GM21360 (cell line): ENCODE results near the gene TRIM2.

ENCODE experiments used
- ATAC-seq: cut with Tn5 transposase; IDR thresholded peaks from one replicate; pipeline ENCODE4 v1.9.1; 2021; ENCODE audit warnings: mild to moderate bottlenecking, moderate library complexity; ENCODE audit not compliant: unreplicated experiment

The TRIM2 gene

DNA sequence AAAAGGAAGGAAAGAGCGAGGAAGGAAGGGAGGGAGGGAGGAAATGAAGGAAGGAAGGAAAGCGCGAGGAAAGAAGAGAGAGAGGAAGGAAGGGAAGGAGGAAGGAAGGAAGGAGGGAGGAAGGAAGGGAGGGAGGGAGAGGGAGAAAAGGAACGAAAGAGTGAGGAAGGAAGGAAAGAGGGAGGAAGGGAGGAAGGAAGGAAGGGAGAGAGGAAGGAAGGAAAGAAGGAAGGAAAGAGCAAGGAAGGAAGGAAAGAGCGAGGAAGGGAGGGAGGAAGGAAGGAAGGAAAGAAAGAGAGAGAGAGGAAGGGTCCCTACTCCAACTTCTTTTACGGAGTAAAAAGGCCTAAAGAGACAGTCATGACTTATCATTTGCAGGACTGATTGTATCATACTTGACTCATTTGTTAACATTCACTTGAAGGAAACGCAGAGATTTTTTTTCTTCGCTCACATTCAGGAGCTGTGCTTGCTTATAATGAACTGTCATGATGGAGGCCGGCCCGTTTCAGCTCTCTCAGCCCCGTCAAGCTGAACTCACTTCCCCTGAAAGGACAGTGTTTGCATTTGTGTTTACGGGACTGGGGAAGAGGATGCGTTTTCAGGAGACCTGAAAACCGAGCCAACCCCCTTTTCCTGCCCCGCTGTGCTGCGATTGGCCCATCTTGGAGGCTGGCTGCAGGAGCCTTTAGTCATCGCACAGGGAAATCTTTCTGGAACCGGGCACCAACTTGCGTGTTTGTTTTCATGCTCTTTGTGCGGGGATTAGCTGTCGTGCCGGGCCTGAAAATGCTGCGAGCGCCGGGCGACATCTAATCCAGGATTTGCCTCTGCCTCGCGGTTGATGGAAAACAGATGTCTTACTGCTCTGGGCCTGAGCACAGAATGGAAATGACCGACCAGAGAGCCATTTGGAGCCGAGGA is 17.8 kb downstream of the TRIM2 start:
- ATAC-seq = peak; percentile 32

- ATAC-seq = peak; percentile 54
Observed at GRCh38 chr4:153222707-153223426, 18.6 kb downstream of the TRIM2 start.

GRCh38 chr4:153223427-153223801 is 19.2 kb downstream of the TRIM2 start:
- no peak for ATAC-seq

- ATAC-seq = no peak
Observed at GRCh38 chr4:153223930-153224329, 19.7 kb downstream of the TRIM2 start.

GRCh38 chr4:153224474-153224873 is 20.2 kb downstream of the TRIM2 start:
- ATAC-seq = no peak

DNA sequence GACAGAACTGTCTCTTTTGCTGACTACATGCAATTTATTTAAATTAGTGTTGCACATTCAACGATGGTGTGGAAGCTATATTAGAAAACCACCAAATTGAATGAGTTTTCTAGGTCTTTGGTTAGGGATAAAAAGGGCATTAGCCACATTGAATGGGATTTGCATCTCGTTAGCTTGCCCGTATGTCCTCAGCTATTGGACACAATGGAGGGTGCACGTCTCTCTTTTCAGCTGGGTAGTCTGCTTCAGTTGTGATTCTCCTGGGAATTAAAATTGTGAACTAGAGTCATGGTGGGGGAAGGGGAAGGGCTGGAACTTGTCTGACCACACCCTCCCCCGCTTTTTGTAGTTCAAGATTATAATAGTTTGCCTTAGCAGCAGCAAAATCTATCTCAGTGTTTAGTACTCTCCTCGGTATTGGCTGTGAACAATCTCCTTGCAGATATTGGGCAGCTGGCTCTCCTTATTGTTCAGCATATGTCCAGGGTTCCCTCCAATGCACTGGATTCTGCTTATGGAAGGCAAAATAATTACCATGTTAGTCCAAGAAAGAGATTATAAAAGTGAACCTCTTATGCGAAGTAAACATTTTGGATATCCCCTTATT is 23.3 kb downstream of the TRIM2 start:
- no peak for ATAC-seq

DNA sequence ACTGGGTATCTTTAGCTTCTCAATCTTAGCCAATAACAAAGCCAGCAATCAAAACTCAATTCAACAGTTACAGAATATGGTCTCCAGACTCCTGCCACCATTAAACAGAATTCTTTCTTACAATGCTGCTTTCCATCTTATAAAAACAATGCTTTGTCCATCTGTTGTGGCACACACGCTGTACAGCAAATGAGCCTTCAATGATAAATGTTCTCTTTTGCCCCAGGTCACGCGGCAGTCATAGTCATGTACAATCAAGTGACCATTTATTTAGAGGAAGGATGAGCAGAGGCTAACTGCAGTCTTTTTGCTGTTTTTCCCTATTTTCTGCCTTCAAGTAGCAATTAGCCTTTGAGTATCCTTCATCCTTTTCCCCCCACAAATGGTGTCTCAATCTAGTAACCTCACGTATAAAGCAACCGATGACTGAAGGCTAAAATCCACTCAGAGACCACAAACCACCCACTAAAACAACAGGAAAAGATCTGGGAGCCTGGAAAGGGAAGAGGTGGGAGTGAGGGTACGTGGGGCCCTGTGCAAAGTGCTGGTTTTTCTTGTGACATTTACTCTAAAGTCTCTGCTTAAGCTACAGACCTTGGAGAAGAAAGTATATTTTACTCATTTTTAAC is 24.4 kb downstream of the TRIM2 start:
- ATAC-seq = no peak

- no peak for ATAC-seq
Observed at GRCh38 chr4:153229545-153229944, 25.3 kb downstream of the TRIM2 start.

DNA sequence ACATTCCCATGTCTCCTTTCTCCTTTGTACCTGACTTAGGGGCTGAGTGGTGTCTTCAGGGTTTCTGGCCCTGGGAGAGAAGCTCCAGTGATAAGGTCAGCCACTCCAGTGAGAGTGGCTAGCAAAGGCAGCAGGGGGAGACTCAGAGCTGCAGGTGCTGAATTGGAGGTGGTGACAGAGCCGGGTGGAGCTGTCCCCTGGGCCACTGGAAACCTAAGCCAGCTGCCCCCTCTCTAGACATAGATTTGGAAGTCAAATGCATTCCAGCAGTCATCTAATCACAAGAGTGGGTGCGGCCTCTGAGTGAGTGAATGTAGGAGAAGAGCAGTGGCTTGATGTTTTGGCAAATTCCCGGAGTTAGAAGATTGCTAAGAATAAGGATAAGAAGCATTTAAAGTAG is 28.5 kb downstream of the TRIM2 start:
- ATAC-seq = no peak

DNA sequence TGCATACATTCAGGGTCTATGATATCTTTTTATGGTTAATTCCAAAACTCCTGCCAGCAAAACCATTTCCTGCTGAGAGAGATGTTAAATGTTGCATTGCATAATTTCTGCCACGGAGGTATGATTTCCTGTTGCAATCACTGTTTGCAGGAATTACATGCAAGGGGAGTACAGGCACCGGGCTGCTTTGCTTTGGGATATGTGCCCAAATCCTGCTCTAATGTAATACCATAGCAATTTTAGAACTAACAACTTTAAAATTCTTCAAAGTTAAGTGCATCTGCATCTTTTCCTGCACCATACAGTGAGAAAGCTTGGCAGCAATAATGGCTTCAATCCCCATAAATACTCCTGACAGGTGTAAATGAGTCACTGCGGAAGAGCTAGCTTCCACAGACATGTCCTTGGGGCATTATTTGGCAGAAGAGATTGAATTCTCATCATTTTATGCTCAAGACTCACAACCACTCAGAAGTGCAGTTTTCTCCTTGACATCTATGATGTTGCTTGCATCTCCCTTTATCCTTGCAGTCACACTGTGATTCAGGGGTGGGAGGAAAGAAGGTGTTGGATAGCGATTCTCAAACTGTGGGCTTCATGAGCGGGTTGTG is 29.6 kb downstream of the TRIM2 start:
- ATAC-seq = no peak

GRCh38 chr4:153234885-153235284 is 30.6 kb downstream of the TRIM2 start:
- ATAC-seq = no peak

DNA sequence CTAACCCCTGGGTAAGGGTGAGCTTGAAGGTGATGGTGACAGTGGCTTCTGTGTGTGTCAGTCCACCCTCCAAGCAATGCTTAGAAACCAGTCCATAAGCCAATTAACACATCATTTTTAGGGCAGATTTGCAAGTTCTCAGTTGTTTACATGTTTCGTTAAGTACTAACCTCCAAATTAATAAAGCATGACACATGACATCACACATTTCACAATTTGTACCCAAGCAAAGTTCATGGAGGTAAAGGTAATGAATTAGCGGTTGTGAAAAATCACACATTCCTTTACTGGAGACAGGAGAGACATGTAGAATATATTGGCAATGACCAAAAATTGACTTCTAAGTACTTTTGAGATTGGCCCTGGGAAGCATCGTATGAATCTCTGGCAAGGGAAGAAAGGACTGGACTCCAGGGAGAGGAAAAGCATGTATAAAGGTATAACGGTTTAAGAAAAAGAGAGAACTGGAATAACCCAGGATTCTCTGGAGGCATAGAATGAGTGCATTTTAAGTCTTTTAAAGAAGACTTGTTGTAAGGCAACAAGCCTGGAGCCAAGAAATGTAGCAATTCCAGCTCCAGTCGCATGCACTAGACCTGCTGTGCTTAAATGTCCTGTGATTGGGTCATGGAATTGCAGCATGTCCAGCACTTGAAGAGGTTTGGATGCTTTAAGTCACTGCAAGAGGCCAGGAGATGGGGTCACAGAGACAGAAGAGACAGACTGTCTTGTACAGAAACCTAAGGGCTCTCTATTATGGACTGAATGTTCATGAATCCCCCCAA is 34.1 kb downstream of the TRIM2 start:
- ATAC-seq = no peak

DNA sequence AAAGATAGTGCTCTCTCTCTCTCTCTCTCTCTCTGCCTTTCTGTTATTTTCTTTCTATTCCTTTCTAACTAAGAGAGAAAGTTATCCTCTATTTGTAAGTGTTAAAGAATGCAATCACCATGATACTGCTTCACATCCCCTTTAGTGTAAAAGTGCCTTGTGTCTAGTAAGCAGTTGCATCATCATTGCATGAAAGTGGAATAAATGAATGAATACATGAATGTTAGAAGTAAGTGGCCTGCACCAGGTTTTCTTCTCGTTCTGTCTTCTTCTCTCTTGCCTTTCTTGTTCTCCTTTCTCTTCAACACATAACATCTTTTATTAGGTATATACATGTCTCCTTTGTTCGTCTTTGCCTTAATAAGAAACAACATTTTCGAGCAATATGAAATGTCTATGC is 35.2 kb downstream of the TRIM2 start:
- ATAC-seq = no peak

GRCh38 chr4:153241295-153241694 is 37.1 kb downstream of the TRIM2 start:
- ATAC-seq = no peak

DNA sequence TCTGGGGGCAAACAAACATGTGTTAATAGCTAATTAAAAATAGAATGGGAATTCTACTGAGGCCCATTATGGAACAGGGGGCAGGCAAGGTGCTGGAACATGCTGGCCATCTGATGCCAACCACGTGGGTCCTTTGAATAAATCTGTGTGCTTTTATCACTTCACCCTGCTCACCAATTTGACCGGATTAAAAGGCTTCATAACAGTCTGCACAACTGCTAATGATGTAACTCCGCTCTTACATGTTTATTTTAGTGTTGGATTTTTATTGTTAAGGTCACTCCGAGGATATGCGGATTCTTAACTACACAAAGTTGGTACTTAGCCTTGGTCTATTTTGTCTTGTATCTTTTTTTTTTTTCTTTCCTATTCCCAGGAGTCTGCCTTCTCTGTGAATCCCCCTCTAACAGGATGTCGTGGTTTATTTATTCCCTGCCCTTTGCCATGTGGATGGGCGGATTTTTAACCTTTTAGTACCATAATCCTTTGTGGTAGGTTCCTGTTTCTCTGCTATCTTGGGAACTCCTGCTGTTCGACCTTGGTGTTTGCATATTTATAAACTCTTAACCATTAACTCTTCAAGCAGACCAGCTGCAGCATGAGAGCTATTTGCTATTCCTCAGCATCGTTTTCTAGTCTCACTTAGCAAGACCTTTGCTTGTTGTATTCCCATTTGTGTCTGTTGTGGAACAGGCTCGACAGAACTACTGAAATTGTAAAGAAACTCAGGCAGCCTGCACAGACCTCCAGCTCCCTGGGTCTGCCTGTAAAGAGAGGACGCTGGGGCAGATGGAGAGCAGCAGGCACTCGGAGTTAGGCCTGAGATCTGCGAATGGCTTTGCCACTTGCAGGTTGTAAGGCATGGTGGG is 38.0 kb downstream of the TRIM2 start:
- ATAC-seq = no peak

DNA sequence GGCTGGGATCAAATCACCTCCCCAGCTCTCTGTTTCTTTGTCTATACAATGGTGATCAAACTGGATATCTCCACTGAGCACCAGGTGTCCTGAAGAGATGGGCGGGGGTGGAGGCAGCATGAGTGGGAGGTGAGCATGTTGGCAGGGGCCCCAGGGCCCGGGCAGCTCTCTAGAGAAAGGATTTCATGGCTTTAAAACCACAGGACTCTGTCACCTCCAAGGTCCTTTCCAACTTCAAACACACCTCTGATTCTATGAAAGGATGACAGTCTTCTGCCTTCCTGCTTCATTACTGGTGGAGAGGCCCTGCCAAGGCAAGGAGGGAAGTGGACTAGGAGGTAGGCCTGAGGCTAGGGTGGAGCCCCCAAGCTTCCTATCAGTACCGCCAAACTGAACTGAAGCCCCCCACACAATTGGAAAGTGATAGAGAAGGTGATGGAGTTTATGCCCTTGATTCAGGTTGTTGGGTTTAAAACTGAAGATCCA is 38.6 kb downstream of the TRIM2 start:
- ATAC-seq = no peak

DNA sequence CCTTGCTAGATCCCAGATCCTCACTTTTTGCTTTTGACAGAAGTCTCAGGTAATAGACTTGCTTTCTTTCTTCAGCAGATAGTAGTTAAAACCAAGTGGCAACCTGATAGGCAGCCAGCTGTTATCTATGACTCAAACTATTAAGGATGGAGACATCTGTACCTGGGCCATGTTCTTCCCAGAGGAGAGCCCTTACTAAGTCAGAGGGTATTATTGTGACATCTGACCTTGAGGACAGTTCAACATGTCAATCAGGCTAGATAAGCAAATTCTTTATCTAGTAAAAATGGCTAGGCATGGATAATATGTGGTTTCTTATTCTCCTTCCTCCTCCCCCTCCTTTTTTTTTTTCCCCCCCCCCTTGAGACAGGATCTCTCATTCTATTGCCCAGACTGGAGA is 39.2 kb downstream of the TRIM2 start:
- ATAC-seq = no peak

DNA sequence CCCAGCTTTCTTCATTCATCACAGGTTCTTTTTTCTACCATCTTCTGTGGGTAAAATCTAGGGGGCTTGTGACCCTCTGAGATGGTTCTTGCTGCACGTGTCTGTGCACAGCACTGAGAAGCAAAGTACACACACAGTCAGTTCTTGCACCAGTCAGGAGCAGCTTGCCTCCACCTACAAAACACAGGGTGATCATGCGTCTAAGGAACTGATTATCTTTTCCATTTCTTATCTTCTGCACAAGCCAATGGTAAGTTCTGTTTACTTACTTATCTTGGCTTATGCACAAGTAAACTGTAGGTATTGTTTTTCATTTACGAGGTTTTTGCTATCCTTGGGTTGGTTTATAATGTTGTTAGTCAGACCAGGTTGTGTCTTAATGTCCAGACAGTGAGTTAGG is 40.7 kb downstream of the TRIM2 start:
- ATAC-seq = no peak

GRCh38 chr4:153245775-153246174 is 41.5 kb downstream of the TRIM2 start:
- ATAC-seq = no peak
